CD4-positive, alpha-beta T cell treated with Interleukin-10 for 1 hour (primary cell): ENCODE measurements around the gene TRIM66.

ENCODE experiments used
- DNase-seq: peaks from one replicate; pipeline ENCODE4 v3.0.0-alpha.2; 2020

The TRIM66 gene

DNA sequence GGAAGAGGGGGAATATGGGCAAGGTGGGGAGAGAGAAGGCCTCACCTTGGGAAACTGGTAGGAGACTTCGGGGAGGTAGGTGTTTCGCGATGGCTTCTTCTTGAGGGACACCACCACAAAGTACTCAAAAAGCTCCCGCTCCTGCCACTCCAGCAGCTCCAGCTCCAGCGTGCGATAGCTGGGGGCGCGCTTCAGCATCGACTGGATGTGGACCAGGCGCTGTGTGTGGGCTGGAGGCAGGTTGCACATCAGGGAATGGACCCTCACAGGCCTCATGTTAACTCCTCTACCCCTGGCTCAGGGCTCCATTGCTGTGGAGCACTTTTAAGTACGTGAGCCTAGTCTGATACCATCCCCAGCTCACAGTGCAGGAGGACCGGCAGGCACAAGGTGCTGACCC, 30.0 kb upstream of the TRIM66 start:
- DNase-seq, result no peak

DNA sequence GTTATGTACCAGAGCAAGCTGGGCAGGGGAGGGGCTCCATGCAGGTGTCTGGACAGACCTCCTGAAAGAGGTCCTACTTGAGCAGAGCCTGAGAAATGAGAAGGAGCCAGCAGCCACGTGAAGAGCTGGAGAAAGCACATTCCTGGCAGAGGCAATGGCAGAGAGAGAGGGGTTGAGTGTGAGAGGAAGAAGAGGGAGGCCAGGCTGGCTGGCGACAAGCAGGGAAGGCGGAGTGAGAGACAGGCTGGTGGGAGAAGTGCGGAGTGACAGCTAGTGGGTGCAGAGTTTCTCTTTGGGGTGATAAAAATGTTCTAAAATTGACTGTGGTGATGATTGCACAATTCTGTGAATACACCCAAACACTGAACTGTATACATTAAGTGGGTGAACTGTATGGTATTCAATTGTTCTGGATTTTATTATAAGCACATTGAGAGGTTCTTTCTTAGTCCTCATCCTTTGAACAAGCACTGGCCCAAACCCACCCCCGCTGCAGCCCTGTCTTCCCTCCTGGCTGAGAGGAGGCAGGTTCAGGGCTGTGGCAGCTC, 29.5 kb upstream of the TRIM66 start:
- no peak for DNase-seq

DNA sequence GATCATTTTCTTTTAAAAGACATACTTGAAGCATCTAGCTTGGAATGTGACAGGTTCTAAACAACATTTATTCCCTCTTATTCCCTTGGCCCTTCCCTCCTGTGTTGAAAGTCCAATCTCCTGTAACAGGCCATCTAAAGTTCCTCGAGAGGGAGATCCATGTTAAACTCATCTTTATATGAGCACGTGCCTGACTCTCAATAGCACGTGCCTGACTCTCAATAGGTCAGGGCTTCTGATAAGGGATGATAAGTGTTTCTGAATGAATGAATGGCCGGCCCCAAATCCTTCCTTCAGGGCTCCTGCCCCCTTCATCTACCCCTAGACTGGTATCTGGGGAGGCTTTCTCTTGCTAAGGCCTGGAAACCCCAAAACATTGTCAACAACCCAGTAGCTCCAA, 27.3 kb upstream of the TRIM66 start:
- DNase-seq, result no peak

DNA sequence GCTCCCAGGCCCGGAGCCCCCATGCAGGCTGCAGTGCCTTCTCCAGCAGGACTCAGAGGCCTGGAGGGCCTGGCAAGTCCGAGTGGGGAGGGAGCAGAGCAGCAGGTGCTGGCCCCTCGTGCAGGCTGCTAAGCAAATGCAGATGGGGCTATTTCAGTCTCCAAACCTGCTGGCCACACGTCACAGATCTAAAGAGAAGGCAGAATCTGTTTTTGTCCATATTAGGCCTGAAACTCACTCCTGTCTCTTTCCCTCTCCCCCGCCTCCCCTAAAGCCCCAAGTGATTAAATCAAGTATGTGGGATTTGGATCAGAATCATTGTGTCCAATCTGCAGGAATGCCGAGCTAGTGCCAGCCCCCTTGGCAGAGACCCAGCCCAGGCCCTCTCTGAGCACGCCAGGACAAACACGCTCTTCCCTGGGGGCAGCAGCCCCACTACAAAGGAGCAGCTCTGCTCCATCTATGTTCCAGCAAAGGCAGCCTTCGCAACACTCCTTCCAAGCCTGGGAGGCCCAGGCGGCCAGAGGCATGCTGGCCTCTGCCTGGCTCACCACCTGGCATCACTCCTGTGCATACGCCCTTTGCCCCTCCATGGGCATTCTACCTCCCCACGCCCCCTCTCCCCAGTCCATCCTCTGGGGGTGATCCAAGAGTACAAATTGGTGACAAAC, 26.7 kb upstream of the TRIM66 start:
- no peak for DNase-seq

DNA sequence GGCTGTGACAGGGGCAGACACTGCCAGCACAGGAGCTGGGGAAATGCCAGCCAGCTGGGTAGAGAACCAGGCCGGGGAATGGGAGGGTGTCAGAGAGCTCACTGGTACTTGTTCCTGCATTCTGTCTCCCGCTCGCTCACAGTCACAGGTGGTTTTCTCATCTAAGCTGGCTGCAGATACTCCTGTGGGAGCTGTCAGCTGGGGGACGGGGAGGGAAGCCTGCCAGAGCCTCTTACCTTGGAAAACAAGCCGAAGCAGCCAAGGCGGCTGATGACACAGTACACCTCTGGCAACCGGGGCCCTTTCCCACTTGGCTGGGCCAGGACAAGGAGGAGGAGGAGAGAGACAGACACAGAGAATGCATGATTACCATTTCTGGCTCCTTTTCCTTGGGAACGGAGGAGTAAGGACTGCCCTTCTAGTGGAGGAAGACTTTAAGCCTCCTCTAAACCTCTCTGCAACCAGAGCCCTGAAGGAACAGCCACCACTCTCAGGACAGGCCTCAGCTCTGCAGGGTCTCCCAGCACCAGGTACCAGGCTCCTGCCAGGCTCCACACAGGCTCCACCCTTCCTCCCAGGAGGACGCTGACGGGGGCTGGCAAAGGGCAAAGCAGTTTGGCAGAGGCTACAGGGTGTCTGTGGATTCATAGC, 25.2 kb upstream of the TRIM66 start:
- no peak for DNase-seq

DNA sequence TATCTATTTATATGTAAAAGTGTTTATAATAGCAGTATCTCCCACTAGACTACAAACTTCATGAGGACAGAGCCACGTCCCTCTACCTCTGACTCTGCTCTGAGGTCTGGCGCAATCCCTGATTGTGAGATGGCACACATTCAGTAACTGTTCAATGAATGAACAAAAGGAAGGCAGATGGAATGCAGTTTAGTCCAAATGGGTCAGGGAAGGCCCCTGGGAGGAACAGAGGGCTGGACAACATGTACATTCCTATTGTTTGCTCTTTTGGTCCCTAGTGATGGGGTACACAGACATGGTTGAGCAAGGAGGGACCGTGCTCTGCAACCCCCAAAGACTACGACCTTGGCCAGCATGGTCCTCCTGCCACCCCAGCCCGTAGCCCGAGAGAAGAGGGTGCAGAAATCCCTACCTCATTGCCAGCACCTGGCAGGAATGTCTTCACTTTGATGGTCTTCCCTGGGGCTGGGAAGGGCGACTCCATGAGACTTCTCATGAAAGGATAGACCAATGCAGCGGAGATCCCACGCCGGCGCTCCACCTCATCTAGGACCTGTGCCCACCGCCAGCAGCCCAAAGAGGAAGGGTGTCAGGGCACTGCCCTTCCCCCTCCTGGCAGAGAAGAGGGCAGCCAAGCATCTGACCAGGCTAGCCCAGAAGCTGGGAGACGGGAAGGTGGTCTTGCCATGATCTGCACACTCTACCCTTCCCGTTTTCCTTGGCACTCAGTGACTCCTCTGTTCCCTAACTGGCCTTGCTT, 24.4 kb upstream of the TRIM66 start:
- DNase-seq, result no peak

DNA sequence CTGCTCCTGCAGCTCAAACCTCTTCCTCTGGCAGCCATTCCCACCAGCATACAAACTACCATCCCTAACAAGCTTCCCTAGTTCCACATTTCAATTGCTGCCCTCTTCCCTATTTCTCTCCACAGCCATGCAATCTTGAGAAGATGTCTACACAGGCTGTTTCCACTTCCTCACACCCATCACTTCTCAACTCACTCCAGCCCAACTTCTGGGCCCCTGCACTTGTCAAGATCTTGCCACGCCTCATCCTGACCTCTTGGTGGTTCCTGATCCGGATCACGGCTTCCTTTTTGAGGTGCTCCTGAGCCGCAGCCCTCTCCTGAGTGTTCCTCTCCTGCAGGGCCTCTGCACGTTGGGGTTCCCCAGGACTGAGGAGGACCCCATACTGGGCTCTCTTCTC, 22.7 kb upstream of the TRIM66 start:
- DNase-seq, result no peak

DNA sequence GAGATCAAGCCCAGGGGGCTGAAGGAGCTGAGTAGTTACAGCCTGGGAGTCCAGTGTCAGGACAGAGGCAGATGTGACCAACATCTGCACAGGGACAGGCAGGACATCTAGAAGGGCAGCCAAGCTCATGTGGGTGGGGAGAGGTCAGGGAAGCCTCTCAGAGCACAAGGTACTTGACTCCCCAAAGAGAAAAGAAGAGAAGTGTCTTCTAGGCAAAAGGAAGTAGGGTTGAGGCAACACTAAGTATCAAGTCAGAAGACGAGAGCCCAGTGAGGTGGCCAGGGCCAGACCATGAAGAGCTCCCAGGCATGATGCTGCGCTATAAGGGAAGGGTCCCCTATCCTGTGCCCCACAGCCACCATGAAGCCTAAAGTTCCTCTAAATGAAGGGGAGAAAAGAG, 21.7 kb upstream of the TRIM66 start:
- DNase-seq, result no peak

DNA sequence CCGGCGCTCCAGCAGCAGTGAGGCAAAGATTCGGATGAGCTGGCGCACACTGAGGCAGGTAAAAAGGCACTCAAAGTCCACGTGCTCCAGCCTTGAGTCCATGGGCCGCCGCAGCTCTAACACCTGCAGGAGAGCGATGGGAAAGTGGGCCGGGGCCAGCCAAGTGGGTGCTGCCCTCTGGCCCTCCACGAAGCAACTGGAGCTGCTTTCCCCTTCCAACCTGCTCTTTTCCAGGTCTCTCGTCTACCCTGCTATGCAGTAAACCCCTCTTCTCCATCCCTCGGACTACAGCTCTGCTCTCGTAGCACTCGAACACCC, 20.1 kb upstream of the TRIM66 start:
- DNase-seq, result no peak

DNA sequence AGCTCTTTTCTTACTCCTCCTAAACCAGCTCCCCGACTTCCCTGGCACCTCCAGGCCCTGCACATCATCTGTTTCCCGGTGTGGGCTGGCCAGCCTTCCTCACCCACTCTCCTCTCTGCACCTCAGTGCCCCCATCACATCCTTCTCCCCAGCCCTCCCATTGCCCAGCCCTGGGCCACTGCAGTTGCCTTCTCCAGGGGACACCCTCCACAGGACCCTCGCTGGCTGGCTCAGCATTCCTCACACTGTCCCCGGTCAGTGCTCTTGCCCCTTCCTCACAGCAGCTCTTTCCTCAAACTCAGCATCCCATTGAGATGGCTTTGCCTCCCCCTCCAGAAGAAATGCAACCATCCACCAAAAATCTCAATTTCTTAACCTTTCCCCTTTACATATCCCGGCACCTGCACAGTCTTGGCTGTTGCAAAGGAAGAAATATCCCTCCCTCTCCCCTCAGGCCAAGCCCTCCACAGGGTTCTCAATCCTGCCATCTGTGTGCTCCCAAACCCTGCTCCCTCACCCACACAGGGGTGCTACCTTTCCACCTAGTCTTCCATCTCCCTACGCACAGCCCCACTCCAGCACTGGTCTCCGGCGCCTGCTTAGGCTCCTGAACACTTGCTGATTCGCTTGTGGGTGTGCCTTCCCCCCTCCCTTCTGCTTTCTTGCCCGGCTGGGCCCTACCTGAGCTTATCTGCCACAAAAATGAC, 19.6 kb upstream of the TRIM66 start:
- DNase-seq, result no peak

DNA sequence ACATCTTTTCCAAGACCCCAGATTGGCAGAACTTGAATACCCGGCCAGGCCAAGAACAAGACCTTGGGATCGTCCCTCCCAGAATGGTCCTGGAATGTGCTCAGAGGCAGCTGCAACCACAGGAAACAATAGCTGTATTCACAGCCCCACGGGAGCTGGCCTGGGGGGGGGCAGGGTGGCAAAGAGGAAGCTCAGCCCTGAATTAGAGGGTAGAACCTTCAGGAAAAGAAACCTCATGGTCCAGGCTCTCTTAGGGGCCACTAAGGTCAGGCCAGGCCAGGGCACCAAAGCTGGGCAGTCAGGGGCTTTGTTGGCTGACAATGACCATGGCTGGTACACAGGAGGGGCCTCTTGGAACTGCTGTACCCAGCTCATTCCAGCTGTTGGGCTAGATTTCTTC, 17.4 kb upstream of the TRIM66 start:
- no peak for DNase-seq

DNA sequence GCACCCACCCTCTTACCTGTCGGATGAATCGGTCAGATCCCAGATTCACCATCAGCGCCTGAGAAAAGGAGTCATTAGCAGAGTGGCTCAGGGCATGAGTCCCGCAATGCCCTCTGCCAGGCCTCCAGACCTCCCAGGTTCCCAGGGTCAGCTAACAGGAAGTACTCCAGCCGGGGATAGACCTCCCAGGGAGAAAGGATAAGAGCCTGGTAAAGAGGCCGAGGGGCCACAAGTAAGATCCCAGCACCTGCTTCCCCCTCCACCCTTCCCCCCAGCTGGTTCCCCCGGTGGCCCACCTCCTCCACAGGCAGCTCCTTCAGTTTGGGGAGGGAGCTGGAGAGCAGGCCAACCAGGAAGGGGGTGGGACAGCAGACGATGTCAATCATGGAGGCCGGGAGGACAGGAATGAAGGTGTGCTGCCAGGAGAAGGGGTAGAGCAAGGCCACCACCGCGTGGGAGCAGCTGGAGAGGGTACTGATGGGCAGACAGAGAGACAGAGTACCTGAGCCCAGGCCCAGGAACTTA, 16.5 kb upstream of the TRIM66 start:
- DNase-seq, result no peak

DNA sequence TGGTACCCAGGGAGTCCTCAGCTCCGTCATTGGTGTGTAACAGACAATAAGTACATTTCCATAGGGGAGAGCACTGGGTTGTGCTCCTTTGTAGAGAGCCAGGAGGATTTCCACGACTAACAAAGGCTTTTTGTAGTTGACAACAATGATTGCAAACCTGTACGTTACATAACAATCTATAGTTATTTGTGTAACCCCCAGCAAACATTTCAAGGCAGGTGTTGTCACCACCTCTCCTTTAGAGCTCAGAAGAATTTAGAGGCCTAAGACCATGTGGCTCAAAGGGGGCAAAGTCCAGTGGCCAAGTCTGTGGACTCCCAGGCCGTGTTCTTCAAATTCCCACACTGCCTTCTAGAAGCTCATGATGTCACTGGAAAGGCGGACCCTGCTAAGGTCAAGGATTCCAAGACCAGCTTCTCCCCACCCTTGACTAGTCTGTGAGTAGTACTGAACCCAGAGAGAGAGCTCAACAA, 15.9 kb upstream of the TRIM66 start:
- DNase-seq, result no peak

DNA sequence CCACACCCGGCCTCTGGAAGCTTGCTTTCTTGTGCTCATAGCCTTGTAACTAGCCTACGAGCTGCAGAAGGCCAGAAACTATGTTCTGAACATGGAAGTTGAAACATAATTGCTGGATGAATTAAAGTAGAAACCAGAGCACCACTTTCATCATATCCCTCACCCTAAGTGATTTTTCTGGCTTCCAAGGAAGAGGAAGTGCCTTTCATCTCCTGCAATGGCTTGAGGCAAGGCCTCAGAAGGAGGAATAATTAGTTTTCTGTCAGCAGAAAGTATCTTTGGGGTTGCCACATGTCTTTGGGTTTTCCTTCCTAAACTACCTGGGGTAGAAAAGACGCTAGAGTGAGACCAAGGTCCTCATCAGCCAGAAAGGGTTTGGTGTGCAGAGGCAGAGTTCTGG, 14.6 kb upstream of the TRIM66 start:
- no peak for DNase-seq

DNA sequence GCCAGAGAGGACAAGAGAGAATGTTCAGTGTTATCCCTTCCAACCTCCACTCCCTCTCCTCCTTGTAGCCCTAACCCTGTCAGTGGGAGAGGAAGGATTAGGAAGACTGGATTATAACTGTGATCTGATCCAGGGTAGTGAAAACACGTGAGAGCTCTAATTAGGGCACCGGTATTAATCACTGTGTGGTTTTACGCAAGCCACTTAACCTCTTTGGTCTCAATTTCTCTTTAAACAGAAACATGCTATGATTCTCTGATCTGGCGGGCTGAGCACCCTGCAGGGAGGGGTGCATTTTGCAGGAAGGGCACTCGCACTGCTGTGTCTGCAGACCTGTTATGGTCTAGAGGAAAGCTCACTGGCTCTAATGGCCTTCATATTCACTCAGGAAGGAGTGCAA, 11.7 kb upstream of the TRIM66 start:
- no peak for DNase-seq

DNA sequence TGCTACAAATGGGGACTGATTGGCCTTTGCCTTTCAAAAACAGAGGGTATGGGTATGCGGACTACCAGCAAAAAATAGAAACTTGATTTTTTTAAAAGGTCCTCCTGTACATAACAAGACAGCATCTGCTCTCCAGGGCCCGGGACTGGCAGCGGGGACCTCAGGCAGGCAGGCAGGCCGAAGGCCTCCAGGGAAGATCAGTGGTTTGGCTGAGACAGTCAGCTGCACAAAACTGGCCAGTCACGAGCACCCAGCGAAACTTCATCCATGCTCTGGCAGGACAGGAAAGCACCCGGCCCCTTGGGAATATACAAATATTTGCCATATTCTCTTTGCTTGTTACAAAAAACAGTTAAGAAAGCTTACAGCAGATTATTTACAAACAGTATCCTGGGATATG, 11.1 kb upstream of the TRIM66 start:
- no peak for DNase-seq

DNA sequence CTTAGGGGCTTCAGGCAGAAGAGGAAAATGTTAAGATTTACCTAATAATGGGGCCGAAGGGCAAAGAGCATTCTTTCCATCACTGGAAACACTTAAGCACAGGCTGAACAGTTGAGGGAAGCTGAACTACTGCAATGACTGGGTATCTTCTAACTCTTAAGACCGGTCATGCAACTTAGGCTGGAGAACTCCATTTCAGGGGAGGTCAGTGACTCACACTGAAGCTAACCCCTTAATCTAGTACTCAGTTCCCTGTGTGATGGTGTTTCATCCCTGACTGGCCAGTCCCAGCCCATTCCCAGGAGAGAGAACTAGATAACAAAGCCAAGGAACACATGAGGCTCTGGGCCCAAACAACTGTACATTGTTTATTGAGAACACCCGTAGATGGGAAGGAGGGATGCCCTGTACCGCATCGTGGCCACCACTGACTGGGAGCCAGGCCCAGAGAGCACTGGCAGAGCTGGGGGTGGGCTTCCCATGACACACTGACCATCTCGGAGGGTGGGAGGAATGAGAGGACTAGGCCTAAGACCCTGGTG, 10.6 kb upstream of the TRIM66 start:
- DNase-seq, result no peak

DNA sequence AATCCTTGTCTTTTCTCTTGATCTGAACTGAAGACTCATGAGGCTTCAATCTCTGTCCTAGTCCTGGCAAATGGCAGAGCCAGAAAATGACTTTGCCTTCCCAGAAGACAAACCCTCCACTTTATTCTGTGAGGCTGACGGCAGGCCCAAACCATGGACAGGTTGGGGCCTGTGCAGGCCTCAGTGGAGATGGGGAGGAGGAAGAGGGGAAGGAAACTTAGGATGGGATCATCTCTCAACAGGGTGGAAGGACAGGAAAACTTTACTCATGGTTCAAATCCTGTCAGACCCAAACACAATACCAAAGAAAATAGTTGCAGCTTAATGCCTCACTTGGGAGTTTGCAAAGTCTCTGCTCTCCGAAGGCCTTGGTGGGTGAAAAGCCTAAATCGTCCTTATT, 10.0 kb upstream of the TRIM66 start:
- DNase-seq, result no peak

DNA sequence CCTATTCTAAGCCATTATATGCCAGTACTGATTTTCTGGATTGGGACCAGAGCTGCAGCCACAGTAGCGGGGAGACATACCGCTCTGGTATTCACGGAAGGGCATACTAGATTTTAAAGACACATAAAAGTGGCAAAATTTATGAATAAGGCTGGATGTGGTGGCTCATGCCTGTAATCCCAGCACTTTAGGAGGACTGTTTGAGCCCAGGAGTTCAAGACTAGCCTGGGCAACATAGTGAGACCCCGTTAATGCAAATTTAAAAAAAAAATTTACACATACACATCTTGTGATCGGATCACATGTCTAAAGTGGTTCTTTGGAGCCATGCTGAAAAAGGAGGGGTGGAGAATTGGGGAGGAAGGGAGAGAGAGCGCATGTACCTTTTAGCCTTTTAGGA, 9.1 kb upstream of the TRIM66 start:
- DNase-seq, result no peak

DNA sequence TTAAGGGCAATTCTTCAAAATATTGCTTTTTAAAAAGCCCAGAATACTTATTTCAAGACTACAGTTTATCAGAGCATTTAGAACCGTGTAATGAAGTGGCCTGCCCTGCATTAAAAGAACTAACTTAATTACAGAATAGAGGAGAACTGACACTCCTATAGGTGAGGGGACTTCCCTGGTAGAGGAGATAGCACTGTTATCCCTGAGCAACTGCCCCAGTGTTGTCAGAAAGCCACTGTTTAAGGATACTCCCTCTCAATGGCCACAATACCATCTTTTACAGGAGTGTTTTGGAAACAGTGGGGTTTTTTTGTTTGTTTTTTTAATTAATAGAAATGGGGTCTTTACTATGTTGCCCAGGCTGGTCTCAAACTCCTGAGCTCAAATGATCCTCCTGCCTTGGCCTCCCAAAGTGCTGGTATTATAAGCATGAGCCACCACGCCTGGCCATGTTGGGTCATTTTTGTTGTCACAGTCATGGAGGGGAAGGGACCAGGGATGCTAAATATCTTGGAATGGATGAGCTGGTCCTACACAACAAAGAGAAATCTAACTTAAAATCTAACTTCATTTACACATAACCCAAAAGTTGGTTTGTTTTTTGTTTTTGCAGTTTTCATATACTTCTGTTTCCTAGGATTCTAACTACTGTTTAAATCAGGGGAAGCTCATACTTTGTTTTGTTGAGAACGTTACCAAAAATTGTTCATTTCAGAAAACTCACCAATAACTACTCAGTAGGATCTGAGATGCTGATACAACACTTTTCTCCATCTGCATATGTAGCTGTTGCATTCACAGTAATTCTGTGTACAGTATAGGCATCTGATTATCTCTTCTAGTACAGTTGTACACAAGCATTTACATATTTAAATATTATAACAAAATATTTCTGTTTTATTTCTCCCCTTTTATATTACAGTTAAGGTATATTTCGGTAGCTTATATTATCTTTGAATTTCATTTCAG, 8.2 kb upstream of the TRIM66 start:
- no peak for DNase-seq

DNA sequence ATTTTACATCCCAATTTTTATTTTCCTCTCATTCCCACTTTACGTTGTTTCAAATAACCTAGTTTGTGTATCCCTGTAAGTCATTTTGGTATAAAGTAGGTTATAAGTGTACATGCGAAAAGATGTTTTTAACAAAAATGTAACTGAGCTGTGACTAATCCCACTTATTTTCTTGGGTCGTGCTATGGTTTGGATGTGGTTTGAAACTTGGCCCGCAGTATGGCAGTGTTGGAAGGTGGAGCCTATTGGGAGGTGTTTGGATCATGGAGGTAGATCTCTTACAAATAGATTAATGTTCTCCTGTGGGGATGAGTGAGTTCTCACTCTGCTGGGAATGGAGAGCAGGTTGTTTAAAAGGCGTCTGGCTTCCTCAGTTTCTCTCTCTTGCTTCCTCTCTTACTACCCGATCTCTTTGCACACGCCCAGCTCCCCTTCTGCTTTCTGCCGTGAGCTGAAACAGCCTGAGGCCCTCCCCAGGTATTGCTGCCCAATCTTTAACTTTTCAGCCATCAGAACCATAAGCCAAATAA, 7.3 kb upstream of the TRIM66 start:
- DNase-seq, result no peak
